ENCODE data around the gene SMYD3. TPM values are rescaled to one million over a fixed set of nuclear protein-coding genes. Genes with fewer than 3 reads are reported as not detected.
A peak's percentile ranks its signal among the peaks of the same experiment; 100 is the strongest.

Gene SMYD3
- total and polyA plus RNA-seq, 9 of the 15 experiments (the other 6 are each of a cell fraction or from before 2014, with no cell fraction given) = 128 to 440 (median 197) TPM

GRCh38 chr1:245855846-245856730, 651.0 kb downstream of the SMYD3 start (continued):
- TF ChIP-seq, protein P1, sequence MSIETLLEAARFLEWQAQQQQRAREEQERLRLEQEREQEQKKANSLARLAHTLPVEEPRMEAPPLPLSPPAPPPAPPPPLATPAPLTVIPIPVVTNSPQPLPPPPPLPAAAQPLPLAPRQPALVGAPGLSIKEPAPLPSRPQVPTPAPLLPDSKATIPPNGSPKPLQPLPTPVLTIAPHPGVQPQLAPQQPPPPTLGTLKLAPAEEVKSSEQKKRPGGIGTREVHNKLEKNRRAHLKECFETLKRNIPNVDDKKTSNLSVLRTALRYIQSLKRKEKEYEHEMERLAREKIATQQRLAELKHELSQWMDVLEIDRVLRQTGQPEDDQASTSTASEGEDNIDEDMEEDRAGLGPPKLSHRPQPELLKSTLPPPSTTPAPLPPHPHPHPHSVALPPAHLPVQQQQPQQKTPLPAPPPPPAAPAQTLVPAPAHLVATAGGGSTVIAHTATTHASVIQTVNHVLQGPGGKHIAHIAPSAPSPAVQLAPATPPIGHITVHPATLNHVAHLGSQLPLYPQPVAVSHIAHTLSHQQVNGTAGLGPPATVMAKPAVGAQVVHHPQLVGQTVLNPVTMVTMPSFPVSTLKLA (conservative IDR thresholded peaks at IDR 0.05) = no peak

DNA sequence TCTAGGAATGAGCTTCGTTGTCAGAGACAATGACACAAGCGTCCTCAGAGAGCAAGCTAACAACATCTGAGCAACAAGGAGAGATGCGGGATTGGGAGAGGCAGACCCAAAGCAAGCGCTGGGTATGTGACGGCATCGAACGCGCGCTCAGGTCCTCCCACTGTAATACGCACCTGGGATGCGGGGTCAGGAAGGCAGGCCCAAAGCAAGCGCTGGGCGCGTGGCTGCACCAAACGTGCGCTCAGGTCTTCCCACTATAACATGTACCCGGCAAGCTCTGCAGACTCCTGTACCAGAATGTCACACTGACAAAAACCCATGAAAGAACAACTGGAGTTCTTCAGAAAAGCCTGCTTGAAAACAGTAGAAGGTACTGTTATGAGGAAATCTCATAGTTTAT, 653.8 kb downstream of the SMYD3 start:
- Histone ChIP-seq H2AFZ (ENCODE audit: low read depth, low read length) (no peak overlapping the region), H3K27me3 (ENCODE audit: control insufficient read depth in 2 of 2, insufficient read depth in 2 of 2, low read length in 2 of 2) (no peaks in the 10 kb centered on the region), H3K27ac (ENCODE audit: extremely low read depth, low read depth, low read length) (no peak overlapping the region), H3K4me3 (no peak overlapping the region), H3K9me3 (replicated peaks; ENCODE audit: control insufficient read depth, insufficient read depth, low read depth, low read length) (no peaks in the 10 kb centered on the region), H3K9ac (ENCODE audit: insufficient read depth in 1 of 2, low read depth in 2 of 2, low read length in 2 of 2) (no peak overlapping the region), H3K9me1 (ENCODE audit: control insufficient read depth, insufficient read depth, low read length) (no peaks in the 10 kb centered on the region), H3K36me3 (ENCODE audit: control insufficient read depth, insufficient read depth, low read length) (peaks cover 96% of the 10 kb centered on the region), H3K79me2 (ENCODE audit: control insufficient read depth, insufficient read depth, low read length) (no peaks in the 10 kb centered on the region), H3K4me2 (ENCODE audit: insufficient read depth, low read length) (no peak overlapping the region), H3K4me1 (replicated peaks in 1 of 2; ENCODE audit: control insufficient read depth in 2 of 2, insufficient read depth in 2 of 2, low read length in 2 of 2) (peaks cover 0 to 2% of the 10 kb centered on the region in 2 experiments; a peak in 1 of 5 replicates), H4K20me1 (replicated peaks; ENCODE audit: control insufficient read depth, insufficient read depth, low read length) (no peaks in the 10 kb centered on the region)
- ChIA-PET CTCF (ENCODE audit: low intra/inter-chr PET ratio) (no interaction called here), POLR2A (interaction anchor here (0.6 to 2.5 kb wide), 2 partner anchors 10 to 590 kb away, joined by 3 to 5 read pairs; no protein-coding TSS in a partner anchor)
- FAIRE-seq (no peak), ATAC-seq (no peak), DNase-seq (ENCODE audit: extremely low read depth in 1 of 4, low spot score in 3 of 4) (no peak)
- no TSS peak for BruUV-seq (replicated peaks)
- peak; percentile 30 for TF ChIP-seq RBM22 (IDR thresholded peaks at IDR 0.05; ENCODE audit: low read depth, low read length, poor library complexity, severe bottlenecking)
- TF ChIP-seq NFATC3 (IDR thresholded peaks at IDR 0.05) = no peak
- WGBS (ENCODE audit: insufficient coverage, low coverage, missing lambda C conversion rate) = 97% methylated on average over 17 of the region's 17 CpGs
- in situ Hi-C loops (cut with MboI) = no loop called here
- intact Hi-C loops (cut with micrococcal nuclease) = no loop called here

Measured in K562 (cell line).